HCT116 (cell line): ENCODE measurements around the gene AATF.

Experiments used
- ATF3 ChIP-seq: IDR thresholded peaks from 2 replicates; pipeline ENCODE4 v1.6.1; 2012
- EGR1 ChIP-seq: IDR thresholded peaks from 2 replicates; pipeline ENCODE4 v1.6.1; 2012; ENCODE audit warnings: low read depth
- ELF1 ChIP-seq: IDR thresholded peaks from 2 replicates; pipeline ENCODE4 v1.6.1; 2012; ENCODE audit warnings: low read depth, borderline replicate concordance
- EZH2 ChIP-seq: fragments of 200-600 bp; sonication (generic); IDR thresholded peaks from 2 replicates; pipeline ENCODE4 v1.6.1; 2017; ENCODE audit warnings: antibody characterized with exemption, mixed run types
- EZH2phosphoT487 ChIP-seq: fragments of 200-600 bp; IDR thresholded peaks from 2 replicates; pipeline ENCODE4 v1.6.1; 2018; ENCODE audit warnings: antibody characterized with exemption, borderline replicate concordance
- FOSL1 ChIP-seq: IDR thresholded peaks from 2 replicates; pipeline ENCODE4 v1.6.1; 2012; ENCODE audit warnings: low read depth
- POLR2A ChIP-seq: IDR thresholded peaks from 2 replicates; pipeline ENCODE4 v1.7.0; 2011; ENCODE audit warnings: borderline replicate concordance; ENCODE audit not compliant: insufficient read depth, insufficient read length; ENCODE audit errors: extremely low read depth
- POLR2AphosphoS5 ChIP-seq: IDR thresholded peaks from 2 replicates; pipeline ENCODE4 v1.6.1; 2011; ENCODE audit warnings: mild to moderate bottlenecking, low read depth, low read length, moderate library complexity
- REST ChIP-seq: IDR thresholded peaks from 2 replicates; pipeline ENCODE4 v1.6.1; 2012; ENCODE audit warnings: low read depth
- YY1 ChIP-seq: IDR thresholded peaks from 2 replicates; pipeline ENCODE4 v1.6.1; 2011; ENCODE audit warnings: low read length, low read depth, moderate library complexity, mild to moderate bottlenecking; ENCODE audit not compliant: insufficient replicate concordance; ENCODE audit errors: extremely low read depth
- ZFX ChIP-seq: fragments of 450-650 bp; IDR thresholded peaks from 2 replicates; pipeline ENCODE4 v1.6.1; 2017
- ZNF274 ChIP-seq: fragments of 200-500 bp; sonication (Bioruptor generic); IDR thresholded peaks from 2 replicates; pipeline ENCODE4 v1.6.1; 2014; ENCODE audit warnings: mild to moderate bottlenecking, low read depth, low read length, inconsistent platforms
- TF ChIP-seq, protein P1 (sequence below), 3 experiments: fragments of 200-600 bp in 1 of 3; sonication (generic) in 1 of 3; IDR thresholded peaks in 2 of 3; conservative IDR thresholded peaks in 1 of 3; 2 replicates each; pipeline ENCODE4 v1.5.1; 2012 to 2017; ENCODE audit warnings: low read depth in 2 of 3, low read length in 2 of 3, antibody characterized with exemption in 1 of 3, borderline replicate concordance in 1 of 3, control low read depth in 1 of 3, mild to moderate bottlenecking in 1 of 3, mixed read lengths in 1 of 3, mixed run types in 1 of 3, moderate library complexity in 1 of 3; ENCODE audit not compliant: insufficient read depth in 1 of 3

DNA sequence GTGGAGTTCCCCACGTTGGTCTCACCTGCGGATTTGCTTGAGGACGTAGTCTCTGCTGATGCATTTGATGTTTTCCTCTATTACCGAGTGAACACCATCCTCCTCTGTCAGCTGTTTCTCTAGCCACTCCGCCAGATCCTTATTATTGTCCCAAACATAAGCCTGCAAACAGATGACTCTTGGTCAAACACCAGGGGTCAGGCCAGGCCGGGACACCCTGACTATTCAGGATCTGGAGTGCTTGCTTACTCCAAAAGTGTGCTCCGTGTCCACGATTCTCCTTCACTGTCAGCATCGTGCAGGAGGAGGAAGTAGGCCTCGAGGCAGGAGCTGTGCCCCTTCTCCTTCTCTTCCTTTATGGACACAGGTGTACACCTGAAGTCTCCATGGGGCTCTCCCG, 140.2 kb downstream of the AATF start:
- TF ChIP-seq, protein P1, sequence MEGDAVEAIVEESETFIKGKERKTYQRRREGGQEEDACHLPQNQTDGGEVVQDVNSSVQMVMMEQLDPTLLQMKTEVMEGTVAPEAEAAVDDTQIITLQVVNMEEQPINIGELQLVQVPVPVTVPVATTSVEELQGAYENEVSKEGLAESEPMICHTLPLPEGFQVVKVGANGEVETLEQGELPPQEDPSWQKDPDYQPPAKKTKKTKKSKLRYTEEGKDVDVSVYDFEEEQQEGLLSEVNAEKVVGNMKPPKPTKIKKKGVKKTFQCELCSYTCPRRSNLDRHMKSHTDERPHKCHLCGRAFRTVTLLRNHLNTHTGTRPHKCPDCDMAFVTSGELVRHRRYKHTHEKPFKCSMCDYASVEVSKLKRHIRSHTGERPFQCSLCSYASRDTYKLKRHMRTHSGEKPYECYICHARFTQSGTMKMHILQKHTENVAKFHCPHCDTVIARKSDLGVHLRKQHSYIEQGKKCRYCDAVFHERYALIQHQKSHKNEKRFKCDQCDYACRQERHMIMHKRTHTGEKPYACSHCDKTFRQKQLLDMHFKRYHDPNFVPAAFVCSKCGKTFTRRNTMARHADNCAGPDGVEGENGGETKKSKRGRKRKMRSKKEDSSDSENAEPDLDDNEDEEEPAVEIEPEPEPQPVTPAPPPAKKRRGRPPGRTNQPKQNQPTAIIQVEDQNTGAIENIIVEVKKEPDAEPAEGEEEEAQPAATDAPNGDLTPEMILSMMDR (IDR thresholded peaks at IDR 0.05 in 2 of 3, conservative IDR thresholded peaks at IDR 0.05 in 1 of 3; ENCODE audit: borderline replicate concordance in 1 of 3, insufficient read depth in 1 of 3, low read depth in 2 of 3, low read length in 2 of 3), result no peak
- TF ChIP-seq ATF3, result no peak
- no peak for TF ChIP-seq EZH2
- TF ChIP-seq POLR2A, result no peak
- no peak for TF ChIP-seq REST
- TF ChIP-seq YY1, result no peak
- TF ChIP-seq ZNF274, result no peak
- TF ChIP-seq ELF1, result no peak
- TF ChIP-seq POLR2AphosphoS5, result no peak
- no peak for TF ChIP-seq EGR1
- no peak for TF ChIP-seq ZFX
- no peak for TF ChIP-seq FOSL1
- no peak for TF ChIP-seq EZH2phosphoT487
